Panc1 (cell line): Measurements from ENCODE around the gene LIPC. TPM values are rescaled to one million over a fixed set of nuclear protein-coding genes. Genes with fewer than 3 reads are reported as not detected.

ENCODE experiments used
- ATAC-seq: fragments of 200-7000 bp; cut with Tn5 transposase; 2 replicates; pipeline ENCODE4 v1.9.1; 2020; ENCODE audit warnings: mild to moderate bottlenecking, moderate library complexity
- BruUV-seq: library from RNA; stranded (reverse); fragments of 400-500 nt; replicated peaks from 2 replicates; lab custom pipeline; 2021; lab: Mats Ljungman, UMichigan
- CTCF ChIA-PET: fragments of 300-600 bp; sonication (Branson Sonifier 250); formaldehyde crosslinking; loops from one replicate; lab custom pipeline; 2022; ENCODE audit warnings: antibody characterized with exemption; lab: Charles Lee
- POLR2A ChIA-PET: fragments of 300-600 bp; sonication (Branson Sonifier 250); formaldehyde crosslinking; loops from one replicate; lab custom pipeline; 2022; ENCODE audit warnings: antibody characterized with exemption; lab: Charles Lee
- DNase-seq: peaks from one replicate; pipeline ENCODE4 v3.0.0-alpha.2; 2010; ENCODE audit warnings: low read depth, low spot score
- H3K27ac ChIP-seq: 2 replicates; pipeline ENCODE4 v1.5.1; 2011; ENCODE audit warnings: mild to moderate bottlenecking, low read length, inconsistent platforms
- H3K27me3 ChIP-seq: fragments of 200-500 bp; sonication (Bioruptor generic); 2 replicates; pipeline ENCODE4 v1.6.0; 2014; ENCODE audit warnings: low read length, inconsistent platforms; ENCODE audit not compliant: control insufficient read depth, insufficient read depth
- H3K36me3 ChIP-seq: fragments of 200-500 bp; sonication (Bioruptor generic); 2 replicates; pipeline ENCODE4 v1.5.1; 2014; ENCODE audit warnings: inconsistent platforms, mild to moderate bottlenecking, low read length, moderate library complexity; ENCODE audit not compliant: control insufficient read depth, insufficient read depth
- H3K4me1 ChIP-seq: 2 replicates; pipeline ENCODE4 v1.5.1; 2011; ENCODE audit warnings: inconsistent platforms, mild to moderate bottlenecking, low read length, moderate library complexity; ENCODE audit not compliant: control insufficient read depth, insufficient read depth
- H3K4me3 ChIP-seq, 2 experiments: 2 replicates each; pipeline ENCODE4 v1.5.1; 2011 to 2012; ENCODE audit warnings: low read depth in 2 of 2, low read length in 2 of 2, mild to moderate bottlenecking in 2 of 2, inconsistent platforms in 1 of 2, moderate library complexity in 1 of 2
- H3K9me3 ChIP-seq: fragments of 200-500 bp; sonication (Bioruptor generic); 2 replicates; pipeline ENCODE4 v1.5.1; 2014; ENCODE audit warnings: low read depth, mild to moderate bottlenecking, inconsistent platforms, low read length, moderate library complexity; ENCODE audit not compliant: control insufficient read depth, insufficient read depth
- POLR2AphosphoS5 ChIP-seq: IDR thresholded peaks from 2 replicates; pipeline ENCODE4 v1.6.1; 2012; ENCODE audit warnings: mild to moderate bottlenecking, low read depth, low read length, moderate library complexity
- SIN3A ChIP-seq: IDR thresholded peaks from 2 replicates; pipeline ENCODE4 v1.6.1; 2012; ENCODE audit warnings: low read depth, mild to moderate bottlenecking, low read length, moderate library complexity, borderline replicate concordance; ENCODE audit not compliant: insufficient read depth
- TCF7L2 ChIP-seq: IDR thresholded peaks from 2 replicates; pipeline ENCODE4 v1.6.1; 2011; ENCODE audit warnings: mild to moderate bottlenecking, low read depth, low read length, inconsistent platforms
- in situ Hi-C: cut with HindIII; loops from 2 replicates; pipeline ENCODE4 v1.10.0; 2016; ENCODE audit warnings: low sequenced_read_pairs, low pct_unique_long_range_greater_than_20kb
- intact Hi-C: fragments of 100-400 bp; cut with micrococcal nuclease; formaldehyde crosslinking; loops from one replicate; pipeline ENCODE4 v1.10.0; 2022; ENCODE audit not compliant: unreplicated experiment
- total RNA-seq: library from RNA; stranded (reverse); gene quantifications from one replicate; pipeline ENCODE4 v1.2.1, GENCODE V29; 2021; ENCODE audit not compliant: unreplicated experiment
- TF ChIP-seq, protein P1 (sequence below), 2 experiments: IDR thresholded peaks; 2 replicates each; pipeline ENCODE4 v1.6.1; 2011 to 2012; ENCODE audit warnings: low read depth in 2 of 2, control low read depth in 1 of 2, low read length in 1 of 2, mild to moderate bottlenecking in 1 of 2, moderate library complexity in 1 of 2; ENCODE audit not compliant: insufficient read depth in 1 of 2
- TF ChIP-seq, protein P2 (sequence below): fragments of 450-650 bp; IDR thresholded peaks from 2 replicates; pipeline ENCODE4 v1.5.1; 2017; ENCODE audit warnings: mild to moderate bottlenecking

Gene LIPC
- total RNA-seq, 1 experiment from 2014 or later = not detected

DNA sequence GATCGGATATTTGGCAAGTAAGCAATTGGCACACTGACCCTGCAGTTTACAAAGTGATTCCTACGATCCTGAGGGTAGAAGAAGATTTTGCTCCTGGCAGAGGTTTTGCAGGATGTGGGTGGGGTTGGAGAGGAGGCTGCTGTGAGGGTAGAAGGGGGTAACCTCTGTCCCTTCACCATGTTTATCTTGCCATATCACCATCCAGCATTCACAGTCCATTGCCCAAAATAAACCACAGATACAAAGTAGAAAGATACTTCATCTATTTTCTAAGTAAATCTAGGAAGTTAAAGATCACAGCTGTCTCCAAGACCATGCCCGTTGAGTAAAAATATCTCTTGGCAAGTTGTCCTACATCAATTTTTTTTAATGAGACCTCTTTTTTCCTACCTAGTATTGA, 51.6 kb downstream of the LIPC start:
- no peaks in the 10 kb centered on the region for H3K9me3 ChIP-seq
- TF ChIP-seq POLR2AphosphoS5 = no peak
- TF ChIP-seq, protein P1, sequence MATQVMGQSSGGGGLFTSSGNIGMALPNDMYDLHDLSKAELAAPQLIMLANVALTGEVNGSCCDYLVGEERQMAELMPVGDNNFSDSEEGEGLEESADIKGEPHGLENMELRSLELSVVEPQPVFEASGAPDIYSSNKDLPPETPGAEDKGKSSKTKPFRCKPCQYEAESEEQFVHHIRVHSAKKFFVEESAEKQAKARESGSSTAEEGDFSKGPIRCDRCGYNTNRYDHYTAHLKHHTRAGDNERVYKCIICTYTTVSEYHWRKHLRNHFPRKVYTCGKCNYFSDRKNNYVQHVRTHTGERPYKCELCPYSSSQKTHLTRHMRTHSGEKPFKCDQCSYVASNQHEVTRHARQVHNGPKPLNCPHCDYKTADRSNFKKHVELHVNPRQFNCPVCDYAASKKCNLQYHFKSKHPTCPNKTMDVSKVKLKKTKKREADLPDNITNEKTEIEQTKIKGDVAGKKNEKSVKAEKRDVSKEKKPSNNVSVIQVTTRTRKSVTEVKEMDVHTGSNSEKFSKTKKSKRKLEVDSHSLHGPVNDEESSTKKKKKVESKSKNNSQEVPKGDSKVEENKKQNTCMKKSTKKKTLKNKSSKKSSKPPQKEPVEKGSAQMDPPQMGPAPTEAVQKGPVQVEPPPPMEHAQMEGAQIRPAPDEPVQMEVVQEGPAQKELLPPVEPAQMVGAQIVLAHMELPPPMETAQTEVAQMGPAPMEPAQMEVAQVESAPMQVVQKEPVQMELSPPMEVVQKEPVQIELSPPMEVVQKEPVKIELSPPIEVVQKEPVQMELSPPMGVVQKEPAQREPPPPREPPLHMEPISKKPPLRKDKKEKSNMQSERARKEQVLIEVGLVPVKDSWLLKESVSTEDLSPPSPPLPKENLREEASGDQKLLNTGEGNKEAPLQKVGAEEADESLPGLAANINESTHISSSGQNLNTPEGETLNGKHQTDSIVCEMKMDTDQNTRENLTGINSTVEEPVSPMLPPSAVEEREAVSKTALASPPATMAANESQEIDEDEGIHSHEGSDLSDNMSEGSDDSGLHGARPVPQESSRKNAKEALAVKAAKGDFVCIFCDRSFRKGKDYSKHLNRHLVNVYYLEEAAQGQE (IDR thresholded peaks at IDR 0.05; ENCODE audit: insufficient read depth in 1 of 2, low read depth in 2 of 2, low read length in 1 of 2) = no peak
- TF ChIP-seq TCF7L2 = no peak
- TF ChIP-seq SIN3A = no peak
- TF ChIP-seq, protein P2, sequence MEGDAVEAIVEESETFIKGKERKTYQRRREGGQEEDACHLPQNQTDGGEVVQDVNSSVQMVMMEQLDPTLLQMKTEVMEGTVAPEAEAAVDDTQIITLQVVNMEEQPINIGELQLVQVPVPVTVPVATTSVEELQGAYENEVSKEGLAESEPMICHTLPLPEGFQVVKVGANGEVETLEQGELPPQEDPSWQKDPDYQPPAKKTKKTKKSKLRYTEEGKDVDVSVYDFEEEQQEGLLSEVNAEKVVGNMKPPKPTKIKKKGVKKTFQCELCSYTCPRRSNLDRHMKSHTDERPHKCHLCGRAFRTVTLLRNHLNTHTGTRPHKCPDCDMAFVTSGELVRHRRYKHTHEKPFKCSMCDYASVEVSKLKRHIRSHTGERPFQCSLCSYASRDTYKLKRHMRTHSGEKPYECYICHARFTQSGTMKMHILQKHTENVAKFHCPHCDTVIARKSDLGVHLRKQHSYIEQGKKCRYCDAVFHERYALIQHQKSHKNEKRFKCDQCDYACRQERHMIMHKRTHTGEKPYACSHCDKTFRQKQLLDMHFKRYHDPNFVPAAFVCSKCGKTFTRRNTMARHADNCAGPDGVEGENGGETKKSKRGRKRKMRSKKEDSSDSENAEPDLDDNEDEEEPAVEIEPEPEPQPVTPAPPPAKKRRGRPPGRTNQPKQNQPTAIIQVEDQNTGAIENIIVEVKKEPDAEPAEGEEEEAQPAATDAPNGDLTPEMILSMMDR = no peak
- H3K27me3 ChIP-seq = no peaks in the 10 kb centered on the region
- no TSS peak for BruUV-seq
- ATAC-seq (no peak), DNase-seq (no peak)
- no peaks in the 10 kb centered on the region for H3K36me3 ChIP-seq
- ChIA-PET POLR2A (no interaction called here), CTCF (no interaction called here)
- intact Hi-C loops (no loop called here), in situ Hi-C loops (no loop called here)
- no peaks in the 10 kb centered on the region for H3K4me1 ChIP-seq
- no peak overlapping the region for H3K27ac ChIP-seq
- H3K4me3 ChIP-seq = no peak overlapping the region

DNA sequence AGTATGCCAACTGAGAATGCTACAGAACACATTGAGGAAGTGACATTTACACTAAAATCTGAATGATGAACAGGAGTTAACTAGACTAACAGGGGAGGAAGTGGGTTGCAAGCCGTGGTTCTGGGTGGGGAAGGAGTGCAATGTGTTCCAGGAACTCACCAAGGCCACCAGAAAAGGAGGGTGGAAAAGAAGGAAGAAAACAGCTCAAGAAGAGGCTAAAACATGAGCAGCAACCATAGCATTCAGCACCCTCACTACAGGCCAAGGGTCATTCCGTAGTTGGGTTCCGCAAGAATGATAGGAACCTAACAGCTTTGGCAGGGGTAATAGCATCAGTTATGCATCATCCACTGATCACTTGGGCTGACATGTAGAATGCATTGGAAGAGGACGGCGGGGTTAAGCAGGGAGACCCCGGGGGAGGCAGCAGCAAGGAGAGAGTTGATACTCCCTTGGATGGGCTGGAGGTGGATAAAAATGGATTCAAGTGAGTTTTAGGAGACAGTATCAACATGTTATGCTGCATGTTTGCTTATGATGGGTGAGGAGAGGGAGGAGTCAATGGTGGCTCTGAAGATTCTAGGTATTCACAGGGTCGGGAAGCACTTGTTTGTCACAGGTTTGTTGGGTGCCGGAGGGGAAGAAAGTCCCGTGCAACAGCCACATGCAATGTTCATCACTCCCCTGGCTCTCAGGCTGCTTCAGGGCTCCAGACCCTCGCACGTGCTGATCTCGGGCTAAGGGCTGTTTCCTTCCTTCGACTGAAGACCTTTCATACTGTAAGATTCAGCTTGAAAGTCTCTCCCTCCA, 53.2 kb downstream of the LIPC start:
- H3K27ac ChIP-seq = no peak overlapping the region
- in situ Hi-C loops = no loop called here

More for the DNA sequence above, 53.2 kb downstream of the LIPC start:
- Histone ChIP-seq H3K9me3 (no peaks in the 10 kb centered on the region), H3K36me3 (no peaks in the 10 kb centered on the region), H3K4me1 (no peaks in the 10 kb centered on the region), H3K4me3 (no peak overlapping the region), H3K27me3 (no peaks in the 10 kb centered on the region)
- CTCF ChIA-PET = no interaction called here
- intact Hi-C loops = no loop called here
- POLR2A ChIA-PET = no interaction called here
- TF ChIP-seq, protein P2 = no peak
- TF ChIP-seq, protein P1 (IDR thresholded peaks at IDR 0.05; ENCODE audit: insufficient read depth in 1 of 2, low read depth in 2 of 2, low read length in 1 of 2) = no peak
- TF ChIP-seq SIN3A (no peak), POLR2AphosphoS5 (no peak), TCF7L2 (no peak)
- ATAC-seq = no peak
- no TSS peak for BruUV-seq
- no peak for DNase-seq
